Astrocyte of the spinal cord (primary cell): ENCODE measurements around the gene SMURF1.

Source experiments
- DNase-seq: peaks from one replicate; pipeline ENCODE4 v3.0.0; 2011; ENCODE audit warnings: low read depth, low spot score
- H3K4me3 ChIP-seq: 2 replicates; pipeline ENCODE4 v1.5.1; 2011; ENCODE audit warnings: low read depth, mild to moderate bottlenecking, low read length, moderate library complexity
- in situ Hi-C: cut with HindIII; loops from 2 replicates; pipeline ENCODE4 v1.10.0; 2017; ENCODE audit warnings: low sequenced_read_pairs
- TF ChIP-seq, protein P1 (sequence below): IDR thresholded peaks from 2 replicates; pipeline ENCODE4 v1.5.1; 2012; ENCODE audit warnings: low read depth, mild to moderate bottlenecking, low read length, inconsistent platforms

The SMURF1 gene

DNA sequence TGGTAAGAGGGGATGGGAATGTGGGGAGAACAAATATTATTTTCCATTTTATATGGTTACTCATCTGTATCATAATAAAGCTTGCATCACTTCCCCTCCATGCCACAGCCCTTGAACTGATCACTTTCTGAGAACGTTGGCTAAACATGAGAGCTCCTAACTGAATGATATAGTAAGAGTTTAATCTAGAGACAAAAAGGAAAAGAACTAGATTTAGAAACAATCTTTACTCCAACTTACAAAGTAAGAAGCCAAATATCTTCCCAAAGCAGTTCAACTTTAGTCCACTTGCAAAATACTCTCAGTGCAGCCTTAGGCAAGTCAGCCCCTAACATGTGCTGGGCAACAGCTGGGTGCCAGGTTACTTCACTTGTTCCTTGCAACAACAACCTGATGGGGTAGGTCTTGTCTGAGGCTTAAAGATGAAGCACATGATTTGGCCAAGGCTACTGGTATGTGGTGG lies 20.3 kb downstream of the SMURF1 start:
- TF ChIP-seq, protein P1, sequence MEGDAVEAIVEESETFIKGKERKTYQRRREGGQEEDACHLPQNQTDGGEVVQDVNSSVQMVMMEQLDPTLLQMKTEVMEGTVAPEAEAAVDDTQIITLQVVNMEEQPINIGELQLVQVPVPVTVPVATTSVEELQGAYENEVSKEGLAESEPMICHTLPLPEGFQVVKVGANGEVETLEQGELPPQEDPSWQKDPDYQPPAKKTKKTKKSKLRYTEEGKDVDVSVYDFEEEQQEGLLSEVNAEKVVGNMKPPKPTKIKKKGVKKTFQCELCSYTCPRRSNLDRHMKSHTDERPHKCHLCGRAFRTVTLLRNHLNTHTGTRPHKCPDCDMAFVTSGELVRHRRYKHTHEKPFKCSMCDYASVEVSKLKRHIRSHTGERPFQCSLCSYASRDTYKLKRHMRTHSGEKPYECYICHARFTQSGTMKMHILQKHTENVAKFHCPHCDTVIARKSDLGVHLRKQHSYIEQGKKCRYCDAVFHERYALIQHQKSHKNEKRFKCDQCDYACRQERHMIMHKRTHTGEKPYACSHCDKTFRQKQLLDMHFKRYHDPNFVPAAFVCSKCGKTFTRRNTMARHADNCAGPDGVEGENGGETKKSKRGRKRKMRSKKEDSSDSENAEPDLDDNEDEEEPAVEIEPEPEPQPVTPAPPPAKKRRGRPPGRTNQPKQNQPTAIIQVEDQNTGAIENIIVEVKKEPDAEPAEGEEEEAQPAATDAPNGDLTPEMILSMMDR, result no peak
- no peak for DNase-seq
- in situ Hi-C loops, result no loop called here
- no peak overlapping the region for H3K4me3 ChIP-seq

DNA sequence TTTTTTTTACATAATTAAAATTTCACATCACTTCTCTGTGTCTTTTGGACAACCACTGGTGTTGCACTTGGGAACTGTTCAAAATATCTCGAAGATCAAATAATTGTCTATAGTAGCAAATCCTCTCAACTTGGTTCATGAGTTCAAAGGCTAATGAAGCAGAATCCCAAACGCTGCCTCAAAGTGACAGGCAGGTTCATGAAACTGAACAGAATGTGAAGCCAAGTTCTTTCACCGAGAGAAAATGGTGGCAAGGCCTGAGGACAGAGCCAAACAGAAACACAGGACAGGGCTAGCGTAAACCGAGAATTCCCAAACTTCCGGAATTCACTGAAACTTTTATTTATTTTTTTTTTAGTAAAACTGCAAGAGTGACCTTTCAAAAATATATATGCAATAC lies 21.1 kb downstream of the SMURF1 start:
- in situ Hi-C loops, result no loop called here
- TF ChIP-seq, protein P1, result no peak
- H3K4me3 ChIP-seq, result no peak overlapping the region
- no peak for DNase-seq

DNA sequence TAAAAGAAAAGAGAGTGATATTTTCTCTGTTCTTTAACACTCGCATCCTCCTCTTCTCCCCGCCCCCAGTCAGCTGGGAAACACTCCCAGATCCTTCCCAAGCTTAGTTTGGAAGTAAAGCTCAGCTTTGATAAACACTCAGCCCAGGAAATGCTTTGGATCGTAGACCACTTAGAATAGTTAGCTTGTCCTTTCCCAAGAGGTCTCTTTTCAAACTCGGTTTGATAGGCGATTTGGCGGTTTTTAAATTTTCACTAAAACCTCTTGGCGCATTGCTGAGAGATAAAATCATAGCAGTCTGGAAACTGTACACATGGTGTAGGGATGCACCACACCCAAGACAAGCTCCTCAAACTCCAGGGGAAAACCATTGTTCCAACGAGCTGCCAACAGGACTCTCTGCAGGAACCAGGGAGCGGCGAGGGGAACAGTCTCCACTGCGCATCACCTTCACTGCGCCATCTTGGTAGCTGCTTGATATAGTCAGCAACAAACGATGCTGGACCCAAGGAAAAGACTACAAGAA lies 22.3 kb downstream of the SMURF1 start:
- DNase-seq, result no peak
- TF ChIP-seq, protein P1, result no peak
- H3K4me3 ChIP-seq, result no peak overlapping the region
- in situ Hi-C loops, result no loop called here

DNA sequence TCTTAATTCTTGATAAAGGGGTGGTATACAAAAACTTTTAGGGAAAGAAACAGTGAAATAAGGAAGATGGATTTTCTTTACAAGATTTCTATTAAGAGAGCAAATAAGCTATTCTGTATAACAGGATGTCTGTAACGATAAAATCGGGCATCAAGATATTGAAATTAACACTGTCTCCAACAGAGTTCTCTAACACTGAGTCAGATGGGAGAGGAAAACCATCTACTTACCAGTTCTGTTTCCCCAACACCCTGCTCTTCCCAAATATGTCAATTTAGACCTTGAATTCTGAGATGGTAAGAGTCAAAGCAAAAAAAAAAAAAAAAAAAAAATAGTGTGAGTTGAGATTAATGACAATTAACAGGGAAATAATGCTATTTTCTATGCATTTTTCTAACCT lies 23.0 kb downstream of the SMURF1 start:
- no peak for DNase-seq
- in situ Hi-C loops, result no loop called here
- TF ChIP-seq, protein P1, result no peak
- H3K4me3 ChIP-seq, result no peak overlapping the region

DNA sequence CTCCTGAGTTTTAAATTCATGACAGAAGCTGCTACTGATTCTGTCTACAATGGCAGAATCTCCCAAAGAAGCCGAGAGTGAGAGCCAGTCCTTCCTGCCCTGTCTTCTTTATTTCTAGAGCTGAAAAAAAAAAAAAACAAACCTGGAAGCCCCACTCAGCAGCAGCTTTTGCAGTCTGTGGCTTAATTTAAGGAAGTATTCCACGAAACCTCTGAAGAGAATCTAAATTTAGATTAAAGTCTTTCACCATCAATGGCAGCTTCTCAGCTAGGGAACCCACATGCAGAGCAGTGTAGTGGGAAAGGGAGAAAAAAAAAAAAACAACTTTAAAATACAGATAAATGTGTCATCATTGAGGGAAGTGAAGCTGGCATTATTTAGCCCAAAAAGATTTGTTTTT lies 23.4 kb downstream of the SMURF1 start:
- TF ChIP-seq, protein P1, result no peak
- DNase-seq, result no peak
- no peak overlapping the region for H3K4me3 ChIP-seq
- in situ Hi-C loops, result no loop called here

DNA sequence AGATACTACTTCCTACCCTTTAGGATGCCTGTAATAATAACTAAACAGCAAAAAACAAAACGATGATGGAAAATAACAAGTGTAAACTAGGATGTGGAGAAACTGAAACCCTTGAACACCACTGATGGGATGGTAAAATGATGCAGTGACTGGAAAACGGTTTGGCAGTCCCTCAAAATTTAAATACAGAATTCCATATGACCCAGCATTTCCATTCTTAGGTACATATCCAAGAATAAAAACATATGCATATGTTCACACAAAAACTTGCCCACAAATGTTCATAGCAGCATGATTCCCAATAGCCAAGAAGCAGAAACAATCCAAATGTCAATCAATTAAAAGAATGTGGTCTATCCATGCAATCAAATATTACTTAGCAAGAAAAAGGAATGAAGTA lies 25.8 kb downstream of the SMURF1 start:
- DNase-seq, result no peak
- no peak overlapping the region for H3K4me3 ChIP-seq
- in situ Hi-C loops, result no loop called here
- TF ChIP-seq, protein P1, result no peak

DNA sequence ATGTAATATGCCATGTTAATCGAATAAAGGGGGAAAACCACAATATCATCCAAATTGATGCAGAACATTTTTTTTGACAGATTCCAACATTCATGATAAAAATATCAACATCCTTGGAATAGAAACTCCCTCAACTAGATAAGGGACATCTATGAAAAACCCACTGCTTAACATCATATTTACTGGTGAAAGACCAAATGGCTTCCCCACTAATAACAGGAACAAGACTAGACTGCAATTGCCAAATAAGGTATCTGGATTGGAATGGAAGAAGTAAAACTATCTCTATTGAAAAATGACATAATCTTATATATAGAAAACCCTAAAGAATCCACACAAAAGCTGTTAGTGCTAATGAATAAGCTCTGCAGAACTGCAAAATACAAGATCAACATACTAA lies 27.8 kb downstream of the SMURF1 start:
- no peak overlapping the region for H3K4me3 ChIP-seq
- in situ Hi-C loops, result no loop called here
- no peak for DNase-seq
- TF ChIP-seq, protein P1, result no peak
